SK-N-SH (cell line): ENCODE data around the gene EFCAB14. TPM values are rescaled to one million over a fixed set of nuclear protein-coding genes. Genes with fewer than 3 reads are reported as not detected.

Experiments
- CTCF ChIA-PET: fragments of 300-600, 350-600 bp; formaldehyde crosslinking; extraction: SDS; loops from one replicate; lab custom pipeline; 2021; lab: Yijun Ruan, JAX
- POLR2A ChIA-PET: fragments of 350-600 bp; sonication (Branson Sonifier 250); formaldehyde crosslinking; extraction: SDS; loops from one replicate; lab custom pipeline; 2020; ENCODE audit warnings: antibody characterized with exemption, inconsistent platforms; lab: Yijun Ruan, JAX
- DNase-seq: peaks from one replicate; pipeline ENCODE4 v3.0.0; 2012
- H2AFZ ChIP-seq: fragments of 200-600 bp; sonication (generic); 2 replicates; pipeline ENCODE4 v1.8.1; 2016; ENCODE audit warnings: antibody characterized with exemption, mild to moderate bottlenecking, low read depth
- H3F3A ChIP-seq: fragments of 200-600 bp; sonication (generic); replicated peaks from 2 replicates; pipeline ENCODE3; 2016; ENCODE audit warnings: antibody characterized with exemption, mild to moderate bottlenecking; ENCODE audit not compliant: insufficient read depth
- H3K27ac ChIP-seq, 2 experiments: fragments of 200-500 bp in 1 of 2; fragments of 200-600 bp in 1 of 2; sonication (Bioruptor generic) in 1 of 2; sonication (generic), shearing (Covaris generic) in 1 of 2; 2 replicates each; pipeline versions ENCODE4 v1.5.1 to v1.6.1; 2014 to 2016; ENCODE audit warnings: low read depth in 2 of 2, inconsistent platforms in 1 of 2, low read length in 1 of 2, mild to moderate bottlenecking in 1 of 2, mixed read lengths in 1 of 2
- H3K27me3 ChIP-seq: fragments of 200-600 bp; sonication (generic), shearing (Covaris generic); 2 replicates; pipeline ENCODE4 v1.6.1; 2016; ENCODE audit warnings: mixed run types; ENCODE audit not compliant: insufficient read depth
- H3K36me3 ChIP-seq, 2 experiments: fragments of 200-500 bp in 1 of 2; fragments of 200-600 bp in 1 of 2; sonication (Bioruptor generic) in 1 of 2; sonication (generic) in 1 of 2; replicated peaks in 1 of 2; 2 replicates each; pipeline versions ENCODE3 to v1.5.1; 2014 to 2016; ENCODE audit warnings: low read length in 1 of 2, mild to moderate bottlenecking in 1 of 2; ENCODE audit not compliant: insufficient read depth in 2 of 2, control insufficient read depth in 1 of 2
- H3K4me1 ChIP-seq, 2 experiments: fragments of 200-500 bp in 1 of 2; fragments of 200-600 bp in 1 of 2; sonication (Bioruptor generic) in 1 of 2; sonication (generic), shearing (Covaris generic) in 1 of 2; 2 replicates each; pipeline versions ENCODE4 v1.5.1 to v1.6.1; 2014 to 2016; ENCODE audit warnings: low read depth in 1 of 2, low read length in 1 of 2, mixed run types in 1 of 2; ENCODE audit not compliant: insufficient read depth in 2 of 2, control insufficient read depth in 1 of 2
- H3K4me2 ChIP-seq: fragments of 200-600 bp; sonication (generic), shearing (Covaris generic); 2 replicates; pipeline ENCODE4 v1.6.1; 2017; ENCODE audit warnings: mixed run types
- H3K4me3 ChIP-seq, 2 experiments: fragments of 200-500 bp in 1 of 2; fragments of 200-600 bp in 1 of 2; sonication (Bioruptor generic) in 1 of 2; sonication (generic), shearing (Covaris generic) in 1 of 2; 2 replicates each; pipeline versions ENCODE4 v1.5.1 to v1.8.1; 2014 to 2016; ENCODE audit warnings: low read depth in 2 of 2, inconsistent platforms in 1 of 2, low read length in 1 of 2, mild to moderate bottlenecking in 1 of 2, mixed read lengths in 1 of 2, moderate library complexity in 1 of 2
- H3K79me2 ChIP-seq: fragments of 200-600 bp; sonication (generic); 2 replicates; pipeline ENCODE4 v1.8.1; 2017; ENCODE audit warnings: mild to moderate bottlenecking; ENCODE audit not compliant: insufficient read depth
- H3K9ac ChIP-seq: fragments of 200-600 bp; sonication (generic); 2 replicates; pipeline ENCODE4 v1.6.1; 2017; ENCODE audit warnings: mixed run types
- H3K9me2 ChIP-seq: fragments of 200-600 bp; sonication (generic); 2 replicates; pipeline ENCODE4 v1.6.1; 2017; ENCODE audit warnings: mixed run types
- H3K9me3 ChIP-seq: fragments of 200-600 bp; sonication (generic); 2 replicates; pipeline ENCODE4 v1.6.1; 2017; ENCODE audit warnings: mixed run types, mild to moderate bottlenecking, moderate library complexity
- H4K20me1 ChIP-seq: fragments of 200-600 bp; sonication (generic); 2 replicates; pipeline ENCODE4 v1.6.1; 2017; ENCODE audit warnings: mild to moderate bottlenecking, mixed run types; ENCODE audit not compliant: insufficient read depth
- FOSL2 ChIP-seq: IDR thresholded peaks from 2 replicates; pipeline ENCODE4 v1.4.0; 2012; ENCODE audit warnings: low read depth, mild to moderate bottlenecking, moderate library complexity, borderline replicate concordance
- GABPA ChIP-seq: IDR thresholded peaks from 2 replicates; pipeline ENCODE4 v1.4.0; 2012; ENCODE audit warnings: low read depth, mild to moderate bottlenecking
- GATA2 ChIP-seq: sonication (generic); formaldehyde crosslinking; IDR thresholded peaks from 2 replicates; pipeline ENCODE4 v1.5.0; 2020; ENCODE audit warnings: mild to moderate bottlenecking, missing genetic modification reagents
- NRF1 ChIP-seq: IDR thresholded peaks from 2 replicates; pipeline ENCODE4 v1.6.1; 2012; ENCODE audit warnings: low read depth, mild to moderate bottlenecking, low read length
- PBX3 ChIP-seq: IDR thresholded peaks from 2 replicates; pipeline ENCODE4; 2012
- REST ChIP-seq: IDR thresholded peaks from 2 replicates; pipeline ENCODE4 v1.6.1; 2012; ENCODE audit warnings: mild to moderate bottlenecking, low read depth, low read length, moderate library complexity
- SMC3 ChIP-seq: IDR thresholded peaks from 2 replicates; pipeline ENCODE4 v1.6.1; 2012; ENCODE audit warnings: low read depth, low read length, improper control_type of control experiment
- TEAD4 ChIP-seq: IDR thresholded peaks from 2 replicates; pipeline ENCODE4 v1.4.0; 2012; ENCODE audit warnings: mild to moderate bottlenecking, borderline replicate concordance; ENCODE audit not compliant: insufficient read depth
- WGBS: methylation state at CpG from one replicate; pipeline ENCODE4 v1.1.6; 2017; ENCODE audit warnings: low lambda C conversion rate; 5-methylcytosine and 5-hydroxymethylcytosine counted together
- polyA plus RNA-seq, 3 experiments: library from polyadenylated mRNA; depleted of rRNA; stranded (reverse); fragments of >200 nt; gene quantifications; 2 replicates each; pipeline ENCODE4 v1.2.3, GENCODE V29; 2012

The EFCAB14 gene
- polyA plus RNA-seq, 1 of the 3 experiments (the other 2 are of a cell fraction) = 13.6 TPM

DNA sequence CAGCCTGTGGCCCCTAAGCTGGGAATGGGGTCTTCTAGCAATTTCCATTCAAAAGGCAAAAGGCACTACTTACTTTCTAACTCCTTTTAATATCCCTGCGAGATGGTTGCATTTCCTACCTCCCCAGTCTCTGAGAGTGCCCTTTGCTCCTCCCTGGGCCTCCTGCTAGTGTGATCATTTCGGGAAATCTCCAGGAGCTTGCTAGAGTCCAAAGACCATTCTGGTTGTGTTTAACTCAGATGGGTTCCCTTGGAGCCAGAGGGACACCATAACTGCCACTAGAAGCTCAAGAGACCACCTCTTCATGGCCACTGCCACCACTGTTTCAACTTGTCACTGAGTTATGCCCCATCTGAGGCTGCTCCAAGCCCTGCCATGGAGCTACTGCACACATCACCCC lies 45.5 kb upstream of the EFCAB14 start:
- Histone ChIP-seq H3F3A (no peaks in the 10 kb centered on the region), H3K9ac (no peak overlapping the region), H3K9me2 (no peaks in the 10 kb centered on the region), H3K27ac (no peak overlapping the region), H2AFZ (no peak overlapping the region), H3K9me3 (no peaks in the 10 kb centered on the region), H3K4me3 (no peak overlapping the region), H3K36me3 (no peaks in the 10 kb centered on the region), H3K79me2 (no peaks in the 10 kb centered on the region), H3K27me3 (peaks cover under 1% of the 10 kb centered on the region; the same call in 1 of the 2 replicates), H3K4me2 (no peak overlapping the region), H3K4me1 (no peaks in the 10 kb centered on the region), H4K20me1 (no peaks in the 10 kb centered on the region)
- ChIA-PET CTCF (interaction anchor here (3.1 kb wide), 1 partner anchor 17 kb away, joined by 13 read pairs; no protein-coding TSS in a partner anchor), POLR2A (no interaction called here)
- TF ChIP-seq REST = no peak
- 0% methylated on average over 2 of the region's 2 CpGs for WGBS
- DNase-seq = no peak

GRCh38 chr1:46761740-46762139 lies 42.8 kb upstream of the EFCAB14 start:
- Histone ChIP-seq H3K36me3 (no peaks in the 10 kb centered on the region), H3K4me2 (no peak overlapping the region), H3K79me2 (no peaks in the 10 kb centered on the region), H3K9me3 (no peaks in the 10 kb centered on the region), H3K4me3 (no peak overlapping the region), H3K9ac (no peak overlapping the region), H2AFZ (no peak overlapping the region), H4K20me1 (no peaks in the 10 kb centered on the region), H3K4me1 (peaks cover 0 to 5% of the 10 kb centered on the region in 2 experiments; a peak in 1 of 4 replicates), H3K27ac (no peak overlapping the region), H3K9me2 (no peaks in the 10 kb centered on the region), H3K27me3 (peaks cover 5% of the 10 kb centered on the region; the same call in 1 of the 2 replicates), H3F3A (no peaks in the 10 kb centered on the region)
- no peak for DNase-seq
- TF ChIP-seq GATA2 (CRISPR knock-in tag) (no peak), GABPA (no peak), PBX3 (no peak), NRF1 (no peak), SMC3 (no peak), TEAD4 (no peak), FOSL2 (no peak)
- CTCF ChIA-PET = no interaction called here
- POLR2A ChIA-PET = no interaction called here
